Activated B cell treated with CpG ODN at 0.5 μM for 24 hours (primary cell): Measurements from ENCODE around the gene RET. TPM values are rescaled to one million over a fixed set of nuclear protein-coding genes. Genes with fewer than 3 reads are reported as not detected.

Experiments
- ATAC-seq: fragments of 200-7000 bp; cut with Tn5 transposase; one replicate; pipeline ENCODE4 v1.10.0; 2021; ENCODE audit warnings: low read depth, mild to moderate bottlenecking, moderate library complexity
- CTCF ChIA-PET: fragments of 350-600 bp; sonication (Branson Sonifier 250); formaldehyde crosslinking; loops from one replicate; lab custom pipeline; 2021; ENCODE audit warnings: antibody characterized with exemption; lab: Charles Lee
- POLR2A ChIA-PET: fragments of 350-600 bp; sonication (Branson Sonifier 250); formaldehyde crosslinking; loops from one replicate; lab custom pipeline; 2021; ENCODE audit warnings: antibody characterized with exemption; lab: Charles Lee
- DNase-seq: peaks from one replicate; pipeline ENCODE4 v3.0.0; 2022
- H3K27ac Mint-ChIP-seq: one replicate; pipeline ENCODE4 v1.8.0; 2020; ENCODE audit warnings: mixed read lengths
- H3K27me3 Mint-ChIP-seq: one replicate; pipeline ENCODE4 v1.8.0; 2021; ENCODE audit warnings: mixed read lengths
- H3K36me3 Mint-ChIP-seq: one replicate; pipeline ENCODE4 v1.8.0; 2021; ENCODE audit warnings: low read depth, mixed read lengths
- H3K4me1 Mint-ChIP-seq: one replicate; pipeline ENCODE4 v1.8.0; 2021; ENCODE audit warnings: mixed read lengths
- H3K4me3 Mint-ChIP-seq: one replicate; pipeline ENCODE4 v1.8.0; 2020; ENCODE audit warnings: mild to moderate bottlenecking, mixed read lengths
- H3K9me3 Mint-ChIP-seq: one replicate; pipeline ENCODE4 v1.8.0; 2020; ENCODE audit warnings: mixed read lengths
- CTCF ChIP-seq: fragments of 200-600 bp; IDR thresholded peaks from one replicate; pipeline ENCODE4 v1.8.0; 2022; ENCODE audit warnings: antibody characterized with exemption, mild to moderate bottlenecking
- intact Hi-C: fragments of 100-400 bp; cut with micrococcal nuclease; formaldehyde crosslinking; loops from one replicate; pipeline ENCODE4 v1.15.1; 2024
- total RNA-seq: library from RNA; stranded (reverse); gene quantifications from 2 replicates; pipeline ENCODE4 v1.2.3, GENCODE V29; 2022

RET gene
- total RNA-seq, 1 donor from 2014 or later, result not detected

GRCh38 chr10:43100366-43100765 is 23.5 kb downstream of the RET start:
- Mint-ChIP-seq H3K27me3 (peaks cover 26% of the 10 kb centered on the region), H3K4me1 (peaks cover 5% of the 10 kb centered on the region), H3K36me3 (no peaks in the 10 kb centered on the region), H3K4me3 (no peak overlapping the region), H3K27ac (no peak overlapping the region), H3K9me3 (no peaks in the 10 kb centered on the region)
- POLR2A ChIA-PET, result no interaction called here
- ATAC-seq (no peak), DNase-seq (no peak)
- CTCF ChIA-PET, result no interaction called here
- no peak for TF ChIP-seq CTCF
- intact Hi-C loops, result loop anchor here (10.0 kb wide), 1 partner anchor 466 kb away; the partner anchor contains the start of gene ZNF33B

- Mint-ChIP-seq H3K27me3 (peaks cover 26% of the 10 kb centered on the region), H3K4me3 (no peak overlapping the region), H3K4me1 (peaks cover 16% of the 10 kb centered on the region), H3K36me3 (no peaks in the 10 kb centered on the region), H3K9me3 (no peaks in the 10 kb centered on the region), H3K27ac (no peak overlapping the region)
- TF ChIP-seq CTCF, result no peak
- ChIA-PET POLR2A (interaction anchor here (0.9 kb wide), 1 partner anchor 19 kb away, joined by 3 read pairs; no protein-coding TSS in a partner anchor), CTCF (no interaction called here)
- DNase-seq, result no peak
- ATAC-seq, result no peak
- intact Hi-C loops, result loop anchor here (10.0 kb wide), 1 partner anchor 467 kb away; the partner anchor contains the start of gene ZNF33B
These were observed 25.4 kb downstream of the RET start for GRCh38 chr10:43102063-43102828.

GRCh38 chr10:43105102-43105955 is 28.5 kb downstream of the RET start:
- ChIA-PET CTCF (interaction anchor here (0.7 to 0.9 kb wide), 3 partner anchors 100 to 484 kb away, joined by 3 read pairs; no protein-coding TSS in a partner anchor), POLR2A (interaction anchor here (0.5 to 2.3 kb wide), 3 partner anchors 15 to 98 kb away, joined by 5 to 6 read pairs (median 5); partner anchors contain the start of gene CSGALNACT2)
- Mint-ChIP-seq H3K27ac (no peak overlapping the region), H3K4me3 (peak overlapping the region; percentile 83), H3K27me3 (peaks cover 22% of the 10 kb centered on the region), H3K36me3 (no peaks in the 10 kb centered on the region), H3K9me3 (no peaks in the 10 kb centered on the region), H3K4me1 (peaks cover 16% of the 10 kb centered on the region)
- DNase-seq, result peak; percentile 82
- intact Hi-C loops, result loop anchor here (1.0 to 10.0 kb wide), 7 partner anchors 16 to 471 kb away; partner anchors contain the start of genes CSGALNACT2 and ZNF33B
- ATAC-seq, result peak; percentile 95
- TF ChIP-seq CTCF, result peak; percentile 97

- no peak for TF ChIP-seq CTCF
- H3K4me1 Mint-ChIP-seq, result peaks cover 17% of the 10 kb centered on the region
- no peaks in the 10 kb centered on the region for H3K36me3 Mint-ChIP-seq
- DNase-seq (no peak), ATAC-seq (no peak)
- H3K27me3 Mint-ChIP-seq, result peaks cover 21% of the 10 kb centered on the region
- no peak overlapping the region for H3K4me3 Mint-ChIP-seq
- intact Hi-C loops, result loop anchor here (1.0 to 10.0 kb wide), 7 partner anchors 15 to 471 kb away; partner anchors contain the start of genes CSGALNACT2 and ZNF33B
- ChIA-PET POLR2A (interaction anchor here (0.5 to 2.3 kb wide), 2 partner anchors 15 to 98 kb away, joined by 5 read pairs; no protein-coding TSS in a partner anchor), CTCF (no interaction called here)
- H3K9me3 Mint-ChIP-seq, result no peaks in the 10 kb centered on the region
- H3K27ac Mint-ChIP-seq, result no peak overlapping the region
These were observed 29.0 kb downstream of the RET start for GRCh38 chr10:43105956-43106229.
